Esophagus muscularis mucosa (tissue), 4 donors: ENCODE results near the gene PIH1D1. TPM values are rescaled to one million over a fixed set of nuclear protein-coding genes. Genes with fewer than 3 reads are reported as not detected.
A peak's percentile ranks its signal among the peaks of the same experiment; 100 is the strongest.

ENCODE experiments used
- DNase-seq: peaks from one replicate; pipeline ENCODE4 v3.0.0-alpha.2; 2017; ENCODE audit errors: extremely low spot score
- H3K27ac ChIP-seq, 4 donors: fragments of 200-600 bp; sonication (generic); replicated peaks in 1 of 4; 1 replicate in 3 of 4; 2 replicates in 1 of 4; pipeline ENCODE4 v1.5.1; 2016 to 2019; ENCODE audit warnings: mild to moderate bottlenecking in 1 of 4
- H3K27me3 ChIP-seq, 4 donors: fragments of 200-600 bp; sonication (generic); one replicate each; pipeline versions ENCODE4 v1.5.1 to v1.6.0; 2016 to 2019
- H3K36me3 ChIP-seq, 4 donors: fragments of 200-600 bp; sonication (generic); one replicate each; pipeline ENCODE4 v1.5.1; 2016 to 2019
- H3K4me1 ChIP-seq, 4 donors: fragments of 200-600 bp; sonication (generic); one replicate each; pipeline ENCODE4 v1.5.1; 2016 to 2019
- H3K4me3 ChIP-seq, 4 donors: fragments of 200-600 bp; sonication (generic); 1 replicate in 2 of 4; 2 replicates in 2 of 4; pipeline ENCODE4 v1.5.1; 2016 to 2019; ENCODE audit warnings: mild to moderate bottlenecking in 4 of 4, moderate library complexity in 1 of 4
- H3K9me3 ChIP-seq, 4 donors: fragments of 200-600 bp; sonication (generic); 1 replicate in 3 of 4; 2 replicates in 1 of 4; pipeline ENCODE4 v1.5.1; 2016 to 2019
- EP300 ChIP-seq: sonication (generic); formaldehyde crosslinking; IDR thresholded peaks from one replicate; pipeline ENCODE4 v1.6.1; 2017; ENCODE audit warnings: antibody characterized with exemption
- POLR2A ChIP-seq: fragments of 450-650 bp; IDR thresholded peaks from one replicate; pipeline ENCODE4 v1.6.1; 2017; ENCODE audit warnings: antibody characterized with exemption, moderate library complexity, mild to moderate bottlenecking, low read depth
- POLR2AphosphoS5 ChIP-seq, 2 donors: sonication (generic); formaldehyde crosslinking; IDR thresholded peaks; one replicate each; pipeline ENCODE4 v1.6.1; 2017; ENCODE audit warnings: antibody characterized with exemption in 2 of 2
- WGBS: methylation state at CpG from one replicate; pipeline ENCODE4 v1.1.5; 2018; 5-methylcytosine and 5-hydroxymethylcytosine counted together
- intact Hi-C: fragments of 100-400 bp; cut with DNase I; formaldehyde crosslinking; loops from one replicate; pipeline ENCODE4 v1.15.1; 2023
- total RNA-seq, 4 donors: library from RNA; depleted of rRNA; stranded (reverse); fragments of >200 nt; gene quantifications; one replicate each; pipeline versions ENCODE4 v1.1.0 to v1.2.1, GENCODE V29; 2016
- TF ChIP-seq, protein P1 (sequence below), 3 experiments: fragments of 200-600 bp in 2 of 3; fragments of 450-650 bp in 1 of 3; sonication (generic) in 2 of 3; IDR thresholded peaks; one replicate each; pipeline ENCODE4 v1.5.1; 2017 to 2019; ENCODE audit warnings: antibody characterized with exemption in 3 of 3, mild to moderate bottlenecking in 2 of 3, moderate library complexity in 1 of 3

The PIH1D1 gene
- total RNA-seq, 4 donors from 2014 or later, result 73.6 to 84.0 (median 78.4) TPM

DNA sequence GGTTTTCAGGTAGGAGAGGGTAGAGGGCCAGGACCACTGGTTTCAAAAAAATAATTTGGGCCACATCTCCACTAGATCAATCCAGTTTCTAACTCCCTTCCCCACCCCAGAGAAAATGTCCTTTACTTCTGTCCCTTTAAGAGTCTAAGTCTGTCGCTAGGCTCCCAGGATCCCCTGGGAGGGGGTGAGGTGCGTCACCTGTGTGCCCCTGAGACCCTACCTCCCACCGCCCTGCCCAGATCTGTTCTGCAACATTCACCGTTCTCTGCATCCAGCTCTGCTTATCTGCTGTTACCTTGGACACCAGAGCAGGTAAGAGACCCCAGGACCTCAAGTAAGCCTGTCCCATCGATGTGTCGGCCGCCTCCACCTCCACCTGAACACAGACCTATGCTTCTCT is 26.4 kb downstream of the PIH1D1 start, which contains the start of gene GFY:
Gene GFY, plus strand, starts transcription at position 211 of the 400 bp plus-strand sequence. CDS start 1,043 bp downstream, outside the sequence.
- DNase-seq, result no peak
- peaks cover 32 to 54% (median 44%) of the 10 kb centered on the region in 4 donors for H3K4me1 ChIP-seq
- no peaks in the 10 kb centered on the region for H3K36me3 ChIP-seq
- intact Hi-C loops, result no loop called here
- no peak within 1 kb of the TSS for H3K27ac ChIP-seq
- H3K27me3 ChIP-seq, result peaks cover 10 to 99% (median 89%) of the 10 kb centered on the region in 4 donors
- TF ChIP-seq, protein P1, sequence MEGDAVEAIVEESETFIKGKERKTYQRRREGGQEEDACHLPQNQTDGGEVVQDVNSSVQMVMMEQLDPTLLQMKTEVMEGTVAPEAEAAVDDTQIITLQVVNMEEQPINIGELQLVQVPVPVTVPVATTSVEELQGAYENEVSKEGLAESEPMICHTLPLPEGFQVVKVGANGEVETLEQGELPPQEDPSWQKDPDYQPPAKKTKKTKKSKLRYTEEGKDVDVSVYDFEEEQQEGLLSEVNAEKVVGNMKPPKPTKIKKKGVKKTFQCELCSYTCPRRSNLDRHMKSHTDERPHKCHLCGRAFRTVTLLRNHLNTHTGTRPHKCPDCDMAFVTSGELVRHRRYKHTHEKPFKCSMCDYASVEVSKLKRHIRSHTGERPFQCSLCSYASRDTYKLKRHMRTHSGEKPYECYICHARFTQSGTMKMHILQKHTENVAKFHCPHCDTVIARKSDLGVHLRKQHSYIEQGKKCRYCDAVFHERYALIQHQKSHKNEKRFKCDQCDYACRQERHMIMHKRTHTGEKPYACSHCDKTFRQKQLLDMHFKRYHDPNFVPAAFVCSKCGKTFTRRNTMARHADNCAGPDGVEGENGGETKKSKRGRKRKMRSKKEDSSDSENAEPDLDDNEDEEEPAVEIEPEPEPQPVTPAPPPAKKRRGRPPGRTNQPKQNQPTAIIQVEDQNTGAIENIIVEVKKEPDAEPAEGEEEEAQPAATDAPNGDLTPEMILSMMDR (IDR thresholded peaks at IDR 0.05), result no peak
- TF ChIP-seq POLR2A, result no peak
- no peak for TF ChIP-seq EP300
- TF ChIP-seq POLR2AphosphoS5 (IDR thresholded peaks at IDR 0.05), result no peak
- H3K9me3 ChIP-seq, result no peaks in the 10 kb centered on the region
- no peak within 1 kb of the TSS for H3K4me3 ChIP-seq
- 64% methylated on average over 7 of the region's 7 CpGs for WGBS

DNA sequence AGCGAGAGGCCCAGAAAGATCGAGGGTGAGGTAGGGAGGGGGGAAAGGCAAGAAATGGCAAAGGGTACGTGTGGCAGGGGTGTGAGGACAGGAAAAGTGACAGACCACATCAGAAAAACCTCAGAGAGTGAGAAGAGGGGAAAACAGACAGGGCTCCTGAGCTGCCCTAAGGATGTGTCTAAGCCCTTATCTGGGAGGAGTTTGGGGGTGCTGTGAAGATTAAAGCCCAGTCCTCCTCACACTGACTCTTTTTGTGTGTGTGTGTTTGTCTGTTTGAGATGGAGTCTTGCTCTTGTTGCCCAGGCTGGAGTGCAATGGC is 27.7 kb downstream of the PIH1D1 start:
- H3K4me1 ChIP-seq, result peaks cover 32 to 54% (median 44%) of the 10 kb centered on the region in 4 donors
- peaks cover 10 to 99% (median 86%) of the 10 kb centered on the region in 4 donors for H3K27me3 ChIP-seq
- DNase-seq, result no peak
- intact Hi-C loops, result no loop called here
- 22% methylated on average over 3 of the region's 3 CpGs for WGBS
- H3K27ac ChIP-seq, result no peak overlapping the region
- no peaks in the 10 kb centered on the region for H3K9me3 ChIP-seq
- TF ChIP-seq EP300 (no peak), POLR2A (no peak), POLR2AphosphoS5 (IDR thresholded peaks at IDR 0.05) (no peak)
- TF ChIP-seq, protein P1 (IDR thresholded peaks at IDR 0.05), result no peak
- H3K36me3 ChIP-seq, result no peaks in the 10 kb centered on the region
- H3K4me3 ChIP-seq, result no peak overlapping the region

DNA sequence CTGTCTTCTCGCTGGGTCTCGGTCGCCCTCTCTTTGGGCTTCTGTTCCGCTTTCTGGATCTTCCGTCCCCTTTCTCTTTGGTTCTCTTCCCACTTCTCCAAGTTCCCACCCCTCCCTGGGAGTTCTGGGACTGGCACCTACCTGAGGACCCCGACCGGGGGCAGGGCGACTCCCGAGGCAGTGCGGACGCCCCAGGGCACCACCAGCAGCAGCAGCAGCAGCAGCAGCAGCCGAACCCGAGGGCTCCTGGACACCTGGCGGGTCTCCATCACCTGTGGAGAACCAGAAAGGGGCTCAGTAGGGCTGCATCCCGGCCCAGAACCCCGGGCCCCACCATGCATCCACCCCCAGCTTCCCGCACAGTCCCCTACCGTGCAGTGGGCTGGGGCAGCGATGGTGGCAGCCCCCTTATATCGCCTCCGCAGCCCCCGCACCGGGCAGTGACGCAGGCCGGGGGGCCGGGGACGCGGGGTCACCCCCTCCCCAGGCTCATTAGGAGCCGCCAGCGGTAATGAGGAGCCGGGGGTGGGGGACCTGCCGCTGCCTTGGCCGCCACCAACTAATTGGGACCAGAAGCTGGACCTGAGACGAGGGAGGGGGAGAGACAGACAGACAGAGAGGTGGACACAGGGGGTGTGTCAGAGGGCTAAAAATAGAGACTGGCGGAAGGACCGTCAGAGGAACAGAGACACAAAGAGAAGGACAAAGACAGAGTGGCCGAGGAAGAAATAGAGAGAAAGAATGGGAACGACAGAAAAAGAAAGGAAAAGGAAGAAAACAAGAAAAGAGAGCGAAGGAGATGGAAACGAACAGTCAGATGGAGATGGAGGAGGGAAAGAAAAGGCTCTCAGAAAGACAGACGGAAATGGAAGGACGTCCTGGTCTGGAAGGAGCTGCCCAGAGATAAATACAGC is 28.3 kb downstream of the PIH1D1 start, which contains the start of gene PTH2:
Gene PTH2, minus strand, starts transcription at position 371 of the 914 bp plus-strand sequence. Its CDS starts 102 bp downstream, at position 269.
- H3K36me3 ChIP-seq, result no peaks in the 10 kb centered on the region
- H3K4me3 ChIP-seq, result peak within 1 kb of the TSS; percentile 26 to 38 (median 29)
- H3K4me1 ChIP-seq, result peaks cover 29 to 48% (median 40%) of the 10 kb centered on the region in 4 donors
- H3K27ac ChIP-seq, result no peak within 1 kb of the TSS
- intact Hi-C loops, result no loop called here
- TF ChIP-seq POLR2A, result no peak
- TF ChIP-seq, protein P1 (IDR thresholded peaks at IDR 0.05), result no peak
- no peak for TF ChIP-seq POLR2AphosphoS5 (IDR thresholded peaks at IDR 0.05)
- TF ChIP-seq EP300, result no peak
- DNase-seq, result no peak
- no peaks in the 10 kb centered on the region for H3K9me3 ChIP-seq
- WGBS, result 9% methylated on average over 35 of the region's 42 CpGs
- H3K27me3 ChIP-seq, result peaks cover 4 to 99% (median 80%) of the 10 kb centered on the region in 4 donors

DNA sequence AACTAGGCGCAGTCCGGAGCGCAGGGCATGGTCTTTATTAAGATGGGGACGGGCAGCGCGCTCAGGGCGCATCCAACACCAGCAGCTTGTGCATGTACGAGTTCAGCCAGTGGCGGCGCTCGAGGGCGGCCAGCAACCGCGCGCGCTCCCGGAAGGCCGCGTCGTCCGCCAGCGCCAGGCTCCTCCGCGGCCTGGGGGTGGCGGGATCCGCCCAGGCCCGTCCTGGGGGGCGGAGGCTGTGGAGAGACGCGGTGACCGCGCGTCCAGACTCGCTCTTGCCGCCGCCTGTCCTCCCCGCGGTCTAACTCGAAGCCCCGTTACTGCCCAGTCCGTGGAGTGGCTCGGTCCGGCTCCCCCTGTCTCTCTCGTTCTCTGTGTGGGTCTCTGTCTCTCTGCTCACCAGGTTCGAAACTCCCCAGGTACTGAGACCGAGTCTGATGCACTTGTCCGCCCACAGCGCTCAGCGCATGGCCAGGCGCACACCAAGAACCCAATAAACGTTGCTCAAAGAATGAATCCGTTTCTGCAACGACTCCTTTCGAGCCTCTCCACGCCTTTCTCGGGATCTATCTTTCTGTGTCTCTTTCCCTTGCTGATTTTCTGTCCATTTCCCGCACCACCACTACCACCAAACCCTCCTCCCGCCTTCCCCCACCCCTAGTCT is 29.1 kb downstream of the PIH1D1 start:
- 5% methylated on average over 26 of the region's 58 CpGs for WGBS
- DNase-seq, result no peak
- Histone ChIP-seq H3K9me3 (no peaks in the 10 kb centered on the region), H3K27me3 (peaks cover 0 to 99% (median 72%) of the 10 kb centered on the region in 4 donors), H3K27ac (no peak overlapping the region), H3K36me3 (no peaks in the 10 kb centered on the region), H3K4me3 (peak overlapping the region; percentile 26 to 38 (median 29)), H3K4me1 (peaks cover 23 to 40% (median 32%) of the 10 kb centered on the region in 4 donors)
- intact Hi-C loops, result no loop called here
- TF ChIP-seq EP300, result no peak
- no peak for TF ChIP-seq POLR2AphosphoS5 (IDR thresholded peaks at IDR 0.05)
- no peak for TF ChIP-seq POLR2A
- TF ChIP-seq, protein P1 (IDR thresholded peaks at IDR 0.05), result peak in 2 of 3 experiments; percentile 22 to 41
